ENCODE results near the gene GDI1. TPM values are rescaled to one million over a fixed set of nuclear protein-coding genes. Genes with fewer than 3 reads are reported as not detected.

Gene GDI1
- total and polyA plus RNA-seq, 9 of the 15 experiments (the other 6 are each of a cell fraction or from before 2014, with no cell fraction given): 0.97 to 82.6 (median 37.5) TPM

DNA sequence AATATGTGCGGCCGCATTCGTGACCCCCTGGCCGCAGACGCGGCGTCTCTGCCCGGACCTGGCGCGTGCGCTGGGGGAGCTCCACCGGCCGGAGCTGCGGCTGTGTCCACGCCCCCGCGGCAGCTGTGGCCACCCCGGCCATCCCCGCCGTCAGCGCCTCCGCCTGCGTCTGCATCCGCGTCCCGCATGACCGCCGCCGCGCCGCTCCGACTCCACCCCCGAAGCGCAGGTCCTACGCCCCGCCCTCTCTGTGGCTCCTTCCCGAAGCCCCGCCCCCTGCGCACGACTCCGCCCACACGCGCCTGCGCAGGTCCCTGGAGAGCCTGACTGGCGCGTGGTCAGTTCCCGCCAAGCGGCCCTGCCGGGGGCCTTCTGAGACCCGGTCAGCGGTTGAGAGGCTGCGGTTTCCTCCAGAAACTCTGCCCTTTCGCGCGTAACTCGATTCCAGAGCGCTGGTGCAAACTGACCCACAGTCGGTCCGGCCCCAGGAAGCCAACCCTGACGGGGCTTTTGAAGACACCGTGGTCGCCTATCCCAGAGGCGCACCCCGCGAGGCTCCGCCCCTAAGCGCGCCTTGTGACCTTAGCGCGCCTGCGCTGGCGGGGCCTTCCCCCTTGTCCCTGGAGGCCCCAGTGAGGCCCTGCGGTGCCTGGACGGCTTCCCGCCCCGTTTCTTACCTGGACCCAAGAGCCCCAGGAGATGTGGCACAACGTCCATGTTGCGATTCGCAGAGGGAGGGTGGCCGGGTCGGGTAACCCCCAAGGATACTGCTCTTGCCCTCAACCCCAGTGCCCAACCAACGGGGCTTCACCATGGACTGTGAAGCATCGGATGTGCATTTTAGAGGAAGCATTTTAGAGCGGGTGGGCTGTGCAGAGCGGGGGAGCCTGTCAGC is 42.0 kb downstream of the GDI1 start, which contains the start of gene LAGE3 (continued):
- no peak for TF ChIP-seq NR2C1 (IDR thresholded peaks at IDR 0.05)
- TF ChIP-seq NR2C1 (tag; IDR thresholded peaks at IDR 0.05): peak; percentile 34
- TF ChIP-seq NR3C1 (CRISPR knock-in tag; IDR thresholded peaks at IDR 0.05): 0 out of 2 replicates have a peak, but pooled peaks have one; percentile 56
- no peak for TF ChIP-seq ZNF175 (CRISPR knock-in tag; IDR thresholded peaks at IDR 0.05; ENCODE audit: low read depth)
- no peak for TF ChIP-seq SIRT6 (IDR thresholded peaks at IDR 0.05; ENCODE audit: low read depth, low read length)
- TF ChIP-seq FOXA3 (CRISPR knock-in tag; conservative IDR thresholded peaks at IDR 0.05 in 1 of 2, IDR thresholded peaks at IDR 0.05 in 1 of 2): no peak
- TF ChIP-seq SMARCA5 (IDR thresholded peaks at IDR 0.05): no peak
- TF ChIP-seq BRD9 (IDR thresholded peaks at IDR 0.05; ENCODE audit: low read depth, partially characterized antibody): no peak
- TF ChIP-seq ZNF121 (CRISPR knock-in tag; conservative IDR thresholded peaks at IDR 0.05): no peak
- TF ChIP-seq GATAD2B (IDR thresholded peaks at IDR 0.05; ENCODE audit: borderline replicate concordance): peak; percentile 59; the same call in 1 of the 2 replicates
- no peak for TF ChIP-seq CHD1 (IDR thresholded peaks at IDR 0.05; ENCODE audit: low read length)
- TF ChIP-seq BDP1 (IDR thresholded peaks at IDR 0.05; ENCODE audit: insufficient read depth, insufficient read length): no peak
- TF ChIP-seq ZBTB8A (IDR thresholded peaks at IDR 0.05; ENCODE audit: partially characterized antibody): no peak
- TF ChIP-seq FOXK2 (conservative IDR thresholded peaks at IDR 0.05 in 1 of 2, IDR thresholded peaks at IDR 0.05 in 1 of 2; ENCODE audit: low read depth in 2 of 2): 0 out of 4 replicates have a peak, but pooled peaks of 1 of the 2 experiments have one; percentile 31
- TF ChIP-seq, protein P1, sequence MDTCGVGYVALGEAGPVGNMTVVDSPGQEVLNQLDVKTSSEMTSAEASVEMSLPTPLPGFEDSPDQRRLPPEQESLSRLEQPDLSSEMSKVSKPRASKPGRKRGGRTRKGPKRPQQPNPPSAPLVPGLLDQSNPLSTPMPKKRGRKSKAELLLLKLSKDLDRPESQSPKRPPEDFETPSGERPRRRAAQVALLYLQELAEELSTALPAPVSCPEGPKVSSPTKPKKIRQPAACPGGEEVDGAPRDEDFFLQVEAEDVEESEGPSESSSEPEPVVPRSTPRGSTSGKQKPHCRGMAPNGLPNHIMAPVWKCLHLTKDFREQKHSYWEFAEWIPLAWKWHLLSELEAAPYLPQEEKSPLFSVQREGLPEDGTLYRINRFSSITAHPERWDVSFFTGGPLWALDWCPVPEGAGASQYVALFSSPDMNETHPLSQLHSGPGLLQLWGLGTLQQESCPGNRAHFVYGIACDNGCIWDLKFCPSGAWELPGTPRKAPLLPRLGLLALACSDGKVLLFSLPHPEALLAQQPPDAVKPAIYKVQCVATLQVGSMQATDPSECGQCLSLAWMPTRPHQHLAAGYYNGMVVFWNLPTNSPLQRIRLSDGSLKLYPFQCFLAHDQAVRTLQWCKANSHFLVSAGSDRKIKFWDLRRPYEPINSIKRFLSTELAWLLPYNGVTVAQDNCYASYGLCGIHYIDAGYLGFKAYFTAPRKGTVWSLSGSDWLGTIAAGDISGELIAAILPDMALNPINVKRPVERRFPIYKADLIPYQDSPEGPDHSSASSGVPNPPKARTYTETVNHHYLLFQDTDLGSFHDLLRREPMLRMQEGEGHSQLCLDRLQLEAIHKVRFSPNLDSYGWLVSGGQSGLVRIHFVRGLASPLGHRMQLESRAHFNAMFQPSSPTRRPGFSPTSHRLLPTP (IDR thresholded peaks at IDR 0.05; ENCODE audit: borderline replicate concordance, extremely low read depth, insufficient read length): no peak
- no peak; a peak in 1 of 3 replicates for TF ChIP-seq CBX3 (IDR thresholded peaks at IDR 0.05; ENCODE audit: borderline replicate concordance in 1 of 2, low read length in 2 of 2)
- 0 out of 2 replicates have a peak, but pooled peaks have one; percentile 13 for TF ChIP-seq CHD2 (IDR thresholded peaks at IDR 0.05; ENCODE audit: low read depth, low read length)
- peak; percentile 7; the same call in 1 of the 2 replicates for TF ChIP-seq EP300 (IDR thresholded peaks at IDR 0.05; ENCODE audit: low read length)
- TF ChIP-seq SOX6 (IDR thresholded peaks at IDR 0.05): no peak
- peak; percentile 100 for TF ChIP-seq L3MBTL2 (IDR thresholded peaks at IDR 0.05)
- no peak for TF ChIP-seq RFX5 (IDR thresholded peaks at IDR 0.05; ENCODE audit: low read depth, low read length)
- TF ChIP-seq HNRNPLL (IDR thresholded peaks at IDR 0.05; ENCODE audit: low read depth, low read length, poor library complexity, severe bottlenecking): peak; percentile 20
- TF ChIP-seq, protein P2, sequence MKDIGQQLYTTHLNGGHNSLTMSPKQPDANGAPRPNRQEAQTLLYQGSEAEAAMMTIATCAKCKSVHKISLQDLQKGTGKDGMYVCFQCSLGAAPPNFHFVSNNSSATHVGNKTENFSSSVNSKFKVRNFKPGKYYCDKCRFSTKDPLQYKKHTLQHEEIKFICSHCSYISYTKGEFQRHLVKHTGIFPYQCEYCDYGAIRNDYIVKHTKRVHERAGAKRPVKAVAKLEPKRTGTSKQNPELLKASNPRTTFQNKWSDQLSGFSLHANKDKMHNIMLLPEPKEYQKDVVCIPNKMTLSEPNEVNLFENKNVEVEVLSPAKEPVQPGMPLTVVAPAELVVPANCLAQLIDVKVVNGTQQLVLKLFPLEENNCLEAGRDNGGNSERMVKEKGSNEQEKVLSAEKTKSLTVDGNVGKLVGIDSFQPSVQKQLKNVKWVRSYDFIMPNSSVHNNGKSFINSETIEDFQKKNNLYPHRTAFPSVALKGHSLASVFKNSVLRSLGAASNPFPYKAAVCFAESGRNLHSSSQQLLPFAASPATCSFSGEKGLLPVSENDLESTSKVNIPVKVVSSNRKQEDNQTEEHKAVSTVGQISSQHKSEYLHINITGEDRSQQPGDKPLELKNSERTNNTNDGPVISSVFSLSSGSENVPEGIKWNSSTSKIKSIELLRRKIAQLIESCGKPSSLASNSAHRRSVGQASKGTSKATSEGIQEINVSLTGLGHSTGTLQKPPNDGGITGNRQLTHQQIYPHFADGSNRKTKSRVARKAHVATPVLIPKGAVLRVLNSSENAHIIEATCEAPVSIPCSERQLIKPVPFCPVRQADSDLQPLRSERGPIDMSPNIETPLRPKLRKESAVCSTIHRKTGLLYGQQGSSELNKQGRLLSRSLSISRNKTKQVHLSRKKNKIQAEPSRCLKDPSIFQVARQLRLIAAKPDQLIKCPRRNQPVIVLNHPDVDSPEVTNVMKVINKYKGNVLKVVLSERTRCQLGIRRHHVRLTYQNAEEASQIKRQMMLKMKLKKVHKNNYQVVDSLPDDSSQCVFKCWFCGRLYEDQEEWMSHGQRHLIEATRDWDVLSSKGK (CRISPR knock-in tag; IDR thresholded peaks at IDR 0.05): no peak
